NB4 (cell line): Measurements from ENCODE around the gene DNAH2.

Experiments
- CTCF ChIP-seq: IDR thresholded peaks from one replicate; pipeline ENCODE4 v1.5.1; 2012; ENCODE audit warnings: low read depth, low read length
- MAX ChIP-seq: IDR thresholded peaks from 2 replicates; pipeline ENCODE4 v1.6.1; 2011; ENCODE audit warnings: low read depth, low read length

GRCh38 chr17:7748076-7748775 is 30.7 kb downstream of the DNAH2 start:
- TF ChIP-seq CTCF: no peak
- no peak for TF ChIP-seq MAX
